HepG2 (cell line): ENCODE measurements around the gene CES2. TPM values are rescaled to one million over a fixed set of nuclear protein-coding genes. Genes with fewer than 3 reads are reported as not detected.

ENCODE experiments used
- ATAC-seq: fragments of 200-7000 bp; cut with Tn5 transposase; 3 replicates; pipeline ENCODE4 v1.9.1; 2020; ENCODE audit warnings: mild to moderate bottlenecking, moderate library complexity
- BruUV-seq: library from RNA; stranded (reverse); fragments of 400-500 nt; replicated peaks from 2 replicates; lab custom pipeline; 2021; lab: Mats Ljungman, UMichigan
- CTCF ChIA-PET: fragments of 300-600 bp; formaldehyde crosslinking; extraction: SDS; loops from one replicate; lab custom pipeline; 2021; ENCODE audit warnings: low total read pairs, inconsistent platforms, low intra/inter-chr PET ratio; lab: Yijun Ruan, JAX
- POLR2A ChIA-PET: fragments of 350-600 bp; sonication (Branson Sonifier 250); formaldehyde crosslinking; loops from one replicate; lab custom pipeline; 2020; ENCODE audit warnings: antibody characterized with exemption, inconsistent platforms; lab: Yijun Ruan, JAX
- DNase-seq: peaks from one replicate; pipeline ENCODE4 v3.0.0-alpha.2; 2015; ENCODE audit warnings: low spot score
- FAIRE-seq: peaks from 3 replicates; lab custom pipeline; 2011; peaks lifted over from hg19 to GRCh38; lab: Jason Lieb, UNC
- H2AFZ ChIP-seq: one replicate; pipeline ENCODE4 v1.6.1; 2011; ENCODE audit warnings: low read length, inconsistent platforms
- H3K27ac ChIP-seq: fragments of 300-600 bp; 3 replicates; pipeline ENCODE4 v1.8.0; 2011; ENCODE audit warnings: mixed run types, mild to moderate bottlenecking, mixed read lengths, low read length, inconsistent platforms; ENCODE audit not compliant: insufficient read depth; ENCODE audit errors: extremely low read length
- H3K27me3 ChIP-seq, 2 experiments: fragments of 200-600 bp in 1 of 2; 2 replicates in 1 of 2; 3 replicates in 1 of 2; pipeline versions ENCODE4 v1.6.0 to v1.8.0; 2011; ENCODE audit warnings: low read length in 2 of 2, mild to moderate bottlenecking in 2 of 2, moderate library complexity in 2 of 2, inconsistent platforms in 1 of 2; ENCODE audit not compliant: insufficient read depth in 2 of 2, control insufficient read depth in 1 of 2
- H3K36me3 ChIP-seq, 2 experiments: fragments of 200-600 bp in 1 of 2; replicated peaks in 1 of 2; 2 replicates in 1 of 2; 3 replicates in 1 of 2; pipeline versions ENCODE4 v1.5.1 to v1.8.0; 2011; ENCODE audit warnings: low read length in 2 of 2, inconsistent platforms in 1 of 2; ENCODE audit not compliant: insufficient read depth in 2 of 2, control insufficient read depth in 1 of 2
- H3K4me1 ChIP-seq: 2 replicates; pipeline ENCODE4 v1.5.1; 2012; ENCODE audit warnings: low read length, inconsistent platforms; ENCODE audit not compliant: insufficient read depth
- H3K4me2 ChIP-seq: 2 replicates; pipeline ENCODE4 v1.6.0; 2011; ENCODE audit warnings: low read depth, low read length, inconsistent platforms
- H3K4me3 ChIP-seq, 3 experiments: fragments of 200-600 bp in 1 of 3; sonication (generic), shearing (Covaris generic) in 1 of 3; replicated peaks in 1 of 3; 2 replicates each; pipeline ENCODE4 v1.5.1; 2011 to 2016; ENCODE audit warnings: low read length in 3 of 3, inconsistent platforms in 2 of 3, low read depth in 2 of 3, mild to moderate bottlenecking in 2 of 3, control low read depth in 1 of 3, mixed read lengths in 1 of 3; ENCODE audit not compliant: insufficient read depth in 1 of 3
- H3K79me2 ChIP-seq: one replicate; pipeline ENCODE4 v1.6.1; 2011; ENCODE audit warnings: low read length, inconsistent platforms; ENCODE audit not compliant: insufficient read depth
- H3K9ac ChIP-seq: 2 replicates; pipeline ENCODE4 v1.6.0; 2011; ENCODE audit warnings: mild to moderate bottlenecking, low read depth, low read length, inconsistent platforms; ENCODE audit not compliant: insufficient read depth
- H3K9me3 ChIP-seq: 2 replicates; pipeline ENCODE4 v1.5.1; 2012; ENCODE audit warnings: mild to moderate bottlenecking, low read length
- H4K20me1 ChIP-seq: 2 replicates; pipeline ENCODE4 v1.6.0; 2011; ENCODE audit warnings: inconsistent platforms, mild to moderate bottlenecking, low read length, moderate library complexity; ENCODE audit not compliant: insufficient read depth
- ELK4 ChIP-seq: sonication (generic); formaldehyde crosslinking; IDR thresholded peaks from 2 replicates; pipeline ENCODE4 v1.9.0; 2021; ENCODE audit warnings: missing genetic modification reagents, borderline replicate concordance
- HDAC2 ChIP-seq: sonication (generic); formaldehyde crosslinking; IDR thresholded peaks from 2 replicates; pipeline ENCODE4 v1.4.0; 2020; ENCODE audit warnings: missing genetic modification reagents
- IKZF5 ChIP-seq: IDR thresholded peaks from 2 replicates; pipeline ENCODE4 v1.6.1; 2018; ENCODE audit warnings: missing genetic modification reagents, mild to moderate bottlenecking, missing compliant biosample characterization
- JUN ChIP-seq: sonication (generic); formaldehyde crosslinking; IDR thresholded peaks from 2 replicates; pipeline ENCODE4 v1.4.0; 2020; ENCODE audit warnings: mild to moderate bottlenecking, missing genetic modification reagents
- MBD4 ChIP-seq: IDR thresholded peaks from 2 replicates; pipeline ENCODE4 v1.6.1; 2012; ENCODE audit warnings: low read length, inconsistent platforms, borderline replicate concordance
- NONO ChIP-seq, 2 experiments: fragments of 450-650 bp in 1 of 2; sonication (generic) in 1 of 2; formaldehyde crosslinking in 1 of 2; IDR thresholded peaks in 1 of 2; conservative IDR thresholded peaks in 1 of 2; 2 replicates each; pipeline versions ENCODE4 v1.6.1 to v1.8.0; 2017 to 2022; ENCODE audit warnings: mild to moderate bottlenecking in 1 of 2, missing genetic modification reagents in 1 of 2, moderate library complexity in 1 of 2
- PHF8 ChIP-seq: sonication (generic); formaldehyde crosslinking; IDR thresholded peaks from 2 replicates; pipeline ENCODE4 v1.5.0; 2020; ENCODE audit warnings: missing genetic modification reagents
- PLRG1 ChIP-seq: fragments of 450-650 bp; conservative IDR thresholded peaks from 2 replicates; pipeline ENCODE4 v1.6.1; 2016
- REST ChIP-seq, 2 experiments: IDR thresholded peaks; 2 replicates each; pipeline ENCODE4 v1.6.1; 2011 to 2012; ENCODE audit warnings: low read length in 2 of 2, borderline replicate concordance in 1 of 2, low read depth in 1 of 2, mild to moderate bottlenecking in 1 of 2, moderate library complexity in 1 of 2
- STAG1 ChIP-seq: sonication (generic); formaldehyde crosslinking; IDR thresholded peaks from 2 replicates; pipeline ENCODE4 v1.4.0; 2020; ENCODE audit warnings: missing genetic modification reagents
- TOE1 ChIP-seq: sonication (generic); formaldehyde crosslinking; IDR thresholded peaks from 2 replicates; pipeline ENCODE4 v1.4.0; 2020; ENCODE audit warnings: mild to moderate bottlenecking, missing genetic modification reagents
- ZHX1 ChIP-seq: sonication (generic); formaldehyde crosslinking; IDR thresholded peaks from 2 replicates; pipeline ENCODE4 v1.8.1; 2022; ENCODE audit warnings: low read depth, mild to moderate bottlenecking, missing genetic modification reagents
- ZNF225 ChIP-seq: sonication (generic); formaldehyde crosslinking; IDR thresholded peaks from 2 replicates; pipeline ENCODE4 v1.4.0; 2020; ENCODE audit warnings: mild to moderate bottlenecking, missing genetic modification reagents
- ZNF282 ChIP-seq: fragments of 450-650 bp; IDR thresholded peaks from 2 replicates; pipeline ENCODE4 v1.6.1; 2018; ENCODE audit not compliant: partially characterized antibody
- ZNF44 ChIP-seq: sonication (generic); formaldehyde crosslinking; IDR thresholded peaks from 2 replicates; pipeline ENCODE4 v1.5.1; 2020; ENCODE audit warnings: mild to moderate bottlenecking, missing genetic modification reagents
- ZNF556 ChIP-seq: sonication (generic); formaldehyde crosslinking; IDR thresholded peaks from 2 replicates; pipeline ENCODE4 v1.4.0; 2020; ENCODE audit warnings: mild to moderate bottlenecking, missing genetic modification reagents, borderline replicate concordance
- ZNF644 ChIP-seq: IDR thresholded peaks from 2 replicates; pipeline ENCODE4 v1.6.1; 2016; ENCODE audit warnings: low read depth
- WGBS: methylation state at CpG from one replicate; pipeline ENCODE4 v1.1.6; 2017; ENCODE audit warnings: low lambda C conversion rate; 5-methylcytosine and 5-hydroxymethylcytosine counted together
- in situ Hi-C: cut with HindIII; loops from 2 replicates; pipeline ENCODE4 v1.10.0; 2017; ENCODE audit warnings: low pct_unique_long_range_greater_than_20kb; ENCODE audit not compliant: extremely low pct_ligation_motif_present
- intact Hi-C: fragments of 100-400 bp; cut with micrococcal nuclease; formaldehyde crosslinking; loops from one replicate; pipeline ENCODE4 v1.10.0; 2022; ENCODE audit not compliant: unreplicated experiment
- polyA plus RNA-seq, 8 experiments: library from polyadenylated mRNA; depleted of rRNA in 3 of 8; stranded (reverse) in 7 of 8; unstranded in 1 of 8; fragments of >200 nt; fragmentation: Illumina TruSeq in 4 of 8; extraction: Trizol in 4 of 8; gene quantifications; 2 replicates each; pipeline versions ENCODE4 v1.2.1 to v1.2.3, GENCODE V29; 2011 to 2016; ENCODE audit warnings: low read depth in 4 of 8, missing spikeins in 1 of 8, mixed read lengths in 1 of 8; ENCODE audit not compliant: insufficient read depth in 1 of 8
- total RNA-seq, 5 experiments: library from RNA; depleted of rRNA; stranded (reverse); fragments of >200 nt; fragmentation: Illumina TruSeq; extraction: Trizol; gene quantifications; 2 replicates each; pipeline ENCODE4 v1.2.3, GENCODE V29; 2016; ENCODE audit warnings: low read depth in 1 of 5

The CES2 gene
- total and polyA plus RNA-seq, 2 of the 13 experiments (the other 11 are each of a cell fraction or from before 2014, with no cell fraction given), result 50.6 to 63.8 TPM

- no peak for FAIRE-seq
- CTCF ChIA-PET, result no interaction called here
- 4% methylated on average over 9 of the region's 9 CpGs for WGBS
- no peak for TF ChIP-seq ZHX1 (CRISPR knock-in tag)
- no peak for TF ChIP-seq ZNF644
- no peak for TF ChIP-seq JUN (CRISPR knock-in tag)
- peak; percentile 69; the same call in 1 of the 2 replicates for TF ChIP-seq ZNF225 (CRISPR knock-in tag)
- TF ChIP-seq MBD4, result no peak
- TF ChIP-seq ELK4, result no peak
- TF ChIP-seq TOE1 (CRISPR knock-in tag), result no peak
- TF ChIP-seq ZNF44 (CRISPR knock-in tag), result no peak
- no peak for TF ChIP-seq ZNF282
- no peak for TF ChIP-seq STAG1
- TF ChIP-seq REST (IDR thresholded peaks at IDR 0.05; ENCODE audit: borderline replicate concordance in 1 of 2, low read depth in 1 of 2, low read length in 2 of 2), result no peak
- no peak for TF ChIP-seq NONO (IDR thresholded peaks at IDR 0.05)
- TF ChIP-seq NONO (CRISPR knock-in tag; conservative IDR thresholded peaks at IDR 0.05), result 0 out of 2 replicates have a peak, but pooled peaks have one; percentile 45
- TF ChIP-seq ZNF556 (CRISPR knock-in tag), result no peak
- peak; percentile 30; the same call in 1 of the 2 replicates for TF ChIP-seq PHF8 (CRISPR knock-in tag)
- no peak for TF ChIP-seq IKZF5 (CRISPR knock-in tag)
- TF ChIP-seq HDAC2 (CRISPR knock-in tag), result 0 out of 2 replicates have a peak, but pooled peaks have one; percentile 20
- TF ChIP-seq PLRG1, result no peak
Observed at GRCh38 chr16:66917741-66918140, 17.6 kb upstream of the CES2 start.

More at GRCh38 chr16:66917741-66918140, 17.6 kb upstream of the CES2 start:
- H3K9ac ChIP-seq, result no peak overlapping the region
- H3K36me3 ChIP-seq, result no peaks in the 10 kb centered on the region
- H3K4me2 ChIP-seq, result peak overlapping the region; percentile 64
- no peak overlapping the region for H2AFZ ChIP-seq
- H3K9me3 ChIP-seq, result no peaks in the 10 kb centered on the region
- H3K79me2 ChIP-seq, result no peaks in the 10 kb centered on the region
- POLR2A ChIA-PET, result interaction anchor here (2.3 to 7.3 kb wide), 4 partner anchors 8 to 16 kb away, joined by 10 to 86 read pairs (median 13); partner anchors contain the start of gene CIAO2B
- no peaks in the 10 kb centered on the region for H4K20me1 ChIP-seq
- H3K27ac ChIP-seq, result no peak overlapping the region
- no peak for DNase-seq
- H3K4me3 ChIP-seq, result peak overlapping the region in 1 of 3 experiments; percentile 48; a peak in 1 of 6 replicates
- H3K4me1 ChIP-seq, result peaks cover 34% of the 10 kb centered on the region
- intact Hi-C loops, result no loop called here
- H3K27me3 ChIP-seq, result peaks cover 0 to 4% of the 10 kb centered on the region in 2 experiments; a peak in 2 of 5 replicates
- in situ Hi-C loops, result no loop called here
- ATAC-seq, result peak; percentile 40
- BruUV-seq, result no TSS peak
